Activated T-cell treated with anti-CD3 and anti-CD28 coated beads for 48 hours (primary cell): ENCODE data around the gene KBTBD8.

Experiments used
- DNase-seq: peaks from one replicate; pipeline ENCODE4 v3.0.0-alpha.2; 2020; ENCODE audit warnings: low read depth

KBTBD8 gene

DNA sequence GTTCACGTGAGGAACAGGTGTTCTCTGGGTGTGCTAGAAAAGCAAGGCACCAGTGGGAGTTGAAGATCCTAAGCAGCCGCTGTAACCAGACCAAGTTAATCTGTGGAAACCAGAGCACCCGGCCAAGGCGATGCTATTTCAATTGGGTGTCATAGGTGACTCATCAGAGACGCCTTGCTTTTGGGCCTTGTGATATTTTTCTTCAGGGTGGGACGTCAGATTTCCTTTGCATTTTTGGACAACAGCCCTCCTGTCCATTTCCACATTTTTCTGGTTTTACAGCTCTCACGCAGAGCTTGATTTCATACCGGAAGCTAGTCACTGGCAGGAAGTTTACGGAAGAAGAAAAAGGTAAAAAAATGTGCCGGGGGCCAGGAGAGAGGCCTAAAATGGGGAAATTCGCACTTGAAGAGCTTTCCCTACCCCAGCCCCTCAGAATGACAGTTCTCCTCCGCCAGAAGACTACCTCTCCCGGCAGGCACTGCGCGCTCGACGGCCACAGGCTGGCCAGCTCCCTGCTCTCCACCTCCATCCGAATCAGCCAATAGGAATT is 471 bp upstream of the KBTBD8 start:
- no peak for DNase-seq

DNA sequence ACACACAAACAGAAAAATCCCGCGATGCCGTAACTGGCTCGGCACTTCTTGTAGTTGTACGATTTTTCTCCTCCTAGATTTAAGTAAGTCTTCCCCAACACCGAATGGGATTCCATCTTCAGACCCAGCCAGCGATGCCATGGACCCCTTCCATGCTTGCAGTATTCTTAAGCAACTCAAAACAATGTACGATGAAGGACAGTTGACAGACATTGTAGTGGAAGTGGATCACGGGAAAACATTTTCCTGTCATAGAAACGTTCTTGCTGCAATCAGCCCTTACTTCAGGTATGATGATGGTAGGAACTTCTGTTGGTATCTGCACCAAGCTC is 763 bp downstream of the KBTBD8 start:
- no peak for DNase-seq

DNA sequence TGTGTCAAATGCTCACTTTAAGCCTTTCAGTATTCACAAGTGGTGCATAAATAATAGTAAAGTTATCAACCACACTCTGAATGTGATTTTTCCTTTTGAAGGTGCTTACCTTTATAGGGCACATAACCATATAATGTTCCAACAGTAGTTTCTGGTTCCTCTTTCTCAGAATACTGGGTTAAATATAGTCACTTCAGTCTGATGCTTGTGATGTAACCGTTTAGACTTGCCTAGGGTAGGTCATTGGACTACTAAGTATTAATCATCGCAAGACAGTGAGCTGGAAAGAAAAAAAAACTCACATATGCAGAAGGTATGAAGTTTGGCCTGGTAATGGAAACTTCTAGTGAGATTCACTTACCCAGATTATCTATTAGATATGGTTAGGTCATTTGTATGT is 1.9 kb downstream of the KBTBD8 start:
- no peak for DNase-seq

DNA sequence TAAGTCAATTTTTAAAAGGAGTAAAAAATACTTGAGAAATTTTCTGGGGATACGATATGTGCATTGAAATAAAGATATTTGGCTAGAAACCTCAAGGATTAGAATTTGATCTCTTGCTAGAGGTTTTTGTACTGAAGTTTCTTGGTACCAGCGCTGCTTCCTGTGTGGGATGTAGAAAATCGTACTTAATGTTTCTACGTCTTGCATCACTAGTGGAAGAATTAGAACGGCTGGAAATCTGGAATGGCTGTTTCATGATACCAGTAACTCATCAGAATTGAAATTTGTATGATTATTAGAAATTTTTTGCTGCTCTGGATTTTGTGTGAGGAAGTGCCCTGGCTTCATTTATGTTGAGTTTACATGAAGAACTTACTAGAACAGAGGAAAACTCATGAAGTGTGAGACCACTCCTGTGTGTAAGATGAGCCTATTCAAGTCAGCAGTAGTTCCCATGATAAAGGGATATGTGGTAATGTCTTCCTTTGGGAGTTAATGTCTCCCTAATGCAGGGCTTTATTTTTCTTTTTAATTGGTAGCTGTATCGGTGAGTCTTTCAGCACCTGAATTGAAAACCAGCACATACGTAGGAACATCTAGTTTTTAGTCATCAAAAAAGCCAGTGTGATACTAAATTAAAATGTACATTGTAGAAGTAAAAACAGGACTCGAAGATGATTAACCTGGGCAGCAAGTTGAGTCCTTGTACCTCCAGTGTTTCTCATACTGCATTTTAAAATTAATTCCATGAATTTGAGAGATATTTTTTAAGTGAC is 3.2 kb downstream of the KBTBD8 start:
- no peak for DNase-seq

DNA sequence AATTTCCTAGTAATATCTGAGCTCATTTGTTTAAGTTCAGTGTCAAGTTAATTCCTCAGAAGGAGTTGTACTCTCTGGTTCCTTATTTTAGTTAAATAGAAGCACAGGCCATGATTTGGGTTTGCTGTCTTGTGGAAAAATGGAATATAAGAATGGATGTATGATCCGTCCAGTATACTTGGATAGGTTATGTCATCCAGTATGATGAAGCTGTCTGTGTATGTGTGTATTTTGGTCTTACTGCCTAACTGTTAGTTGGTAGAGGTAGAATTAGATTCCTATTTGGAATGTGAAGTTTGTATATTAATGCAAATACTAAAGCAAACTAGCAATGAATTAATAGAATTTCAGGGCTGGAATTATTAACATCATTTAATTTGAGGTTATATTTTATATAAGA is 7.9 kb downstream of the KBTBD8 start:
- DNase-seq, result no peak

DNA sequence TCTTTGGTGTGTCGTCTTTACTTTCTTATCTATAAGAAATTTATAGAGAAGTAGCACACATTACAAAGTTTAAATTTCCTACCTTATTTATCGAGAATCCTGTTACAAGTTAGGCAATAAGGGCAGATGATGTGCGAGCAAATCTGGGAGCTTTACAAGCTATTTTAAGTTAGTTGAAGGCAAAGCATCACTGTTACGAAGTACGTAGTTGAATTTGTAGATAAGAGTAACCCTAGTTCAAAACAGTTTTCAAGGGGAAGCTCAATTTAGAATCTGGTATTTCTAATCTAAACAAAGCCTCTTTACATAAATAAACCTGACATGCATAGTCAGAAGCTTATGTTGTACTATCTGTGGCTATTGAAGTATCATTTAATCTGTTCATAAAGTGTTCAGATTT is 8.4 kb downstream of the KBTBD8 start:
- no peak for DNase-seq

GRCh38 chr3:67008388-67008787 is 10.3 kb downstream of the KBTBD8 start:
- DNase-seq, result no peak

DNA sequence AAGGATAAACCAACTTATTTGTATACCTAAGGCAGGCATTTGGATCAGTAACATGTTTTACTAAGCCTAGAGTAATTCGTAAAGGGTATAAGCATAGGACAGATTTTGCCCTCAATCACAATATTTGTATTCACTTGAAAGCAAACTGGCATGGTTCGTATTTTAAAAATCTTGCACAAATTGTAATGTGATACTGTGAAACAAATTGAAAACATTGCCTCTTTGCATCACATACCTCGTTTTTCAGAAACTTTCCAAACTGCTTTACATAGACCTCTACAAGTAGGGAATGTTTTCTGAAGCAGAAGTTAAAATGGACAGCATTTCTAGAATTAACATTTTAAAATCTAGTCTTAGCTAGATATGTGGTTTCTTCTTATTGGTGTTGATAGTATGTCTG is 11.6 kb downstream of the KBTBD8 start:
- DNase-seq, result no peak

DNA sequence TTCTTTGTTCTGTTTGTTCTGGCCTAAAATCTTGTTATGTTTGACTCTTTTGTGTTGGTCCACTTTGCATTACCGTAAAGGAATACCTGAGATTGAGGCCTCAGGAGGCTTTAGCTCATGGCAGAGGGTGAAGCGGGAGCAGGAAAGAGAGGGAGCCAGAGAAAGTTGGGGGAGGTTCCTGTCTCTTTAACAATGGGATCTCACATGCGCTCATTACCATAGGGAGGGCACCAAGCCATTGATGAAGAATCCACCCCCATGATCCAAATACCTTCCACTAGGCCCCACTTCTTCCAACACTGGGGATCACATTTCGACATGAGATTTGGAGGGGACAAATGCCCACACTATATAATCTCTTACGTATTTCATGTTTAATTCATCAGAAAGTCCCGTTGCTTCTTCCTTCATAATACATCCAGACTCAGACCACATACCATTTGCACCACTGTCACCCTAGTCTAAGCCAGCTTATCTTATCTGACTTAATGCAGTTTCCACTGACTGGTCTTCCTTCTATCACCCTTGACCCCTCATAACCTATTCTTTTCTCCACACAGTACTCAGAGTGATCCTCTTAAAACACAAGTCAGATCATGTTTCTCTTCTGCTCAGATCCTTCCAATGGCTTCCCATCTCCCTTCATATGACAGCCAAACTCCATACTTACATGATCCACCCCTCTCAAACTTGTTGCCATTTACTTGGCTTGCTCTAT is 13.5 kb downstream of the KBTBD8 start:
- DNase-seq, result no peak

DNA sequence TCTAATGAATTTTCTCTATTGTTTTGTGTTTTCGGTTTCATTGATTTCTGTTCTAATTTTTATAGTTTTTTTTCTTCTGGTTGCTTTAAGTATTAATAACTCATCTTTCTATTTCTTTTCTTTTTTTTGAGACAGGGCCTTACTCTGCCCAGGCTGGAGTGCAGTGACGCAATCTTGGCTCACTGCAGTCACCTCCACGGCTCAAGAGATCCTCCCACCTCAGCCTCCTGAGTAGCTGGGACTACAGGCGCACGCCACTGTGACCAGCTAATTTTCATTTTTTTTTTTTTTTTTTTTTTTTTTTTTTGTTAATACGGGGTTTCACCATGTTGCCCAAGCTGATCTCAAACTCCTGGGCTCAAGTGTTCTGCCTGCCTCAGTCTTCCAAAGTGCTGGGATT is 14.5 kb downstream of the KBTBD8 start:
- DNase-seq, result no peak

- no peak for DNase-seq
Measured at GRCh38 chr3:67015702-67016484, 17.8 kb downstream of the KBTBD8 start.

DNA sequence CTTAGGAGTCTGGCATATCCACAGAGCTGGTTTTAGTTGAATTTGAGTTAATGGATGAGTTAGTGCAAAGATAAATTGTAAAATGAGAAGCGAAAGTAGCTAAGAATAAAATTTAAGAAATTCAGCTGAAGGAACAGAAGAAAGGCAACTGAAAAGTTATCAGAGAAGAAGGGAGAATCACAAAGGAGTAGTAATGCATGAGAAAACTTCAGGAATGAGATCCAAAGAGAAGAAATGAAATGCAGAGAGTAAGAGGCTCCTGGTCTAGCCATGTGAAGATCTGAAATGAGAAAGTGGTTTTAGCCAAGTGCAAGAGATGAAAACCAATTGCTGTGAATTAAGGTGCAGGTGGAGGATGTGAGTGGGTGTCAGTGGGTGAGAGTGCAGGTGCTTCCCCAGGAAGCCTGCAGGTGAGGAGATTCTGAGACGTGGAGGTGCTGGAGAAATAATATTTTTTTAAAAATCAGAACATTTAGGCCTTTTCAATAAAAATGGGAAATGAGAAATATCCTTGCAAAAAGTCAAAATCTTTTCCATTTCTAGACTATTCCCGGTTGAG is 18.5 kb downstream of the KBTBD8 start:
- no peak for DNase-seq

- no peak for DNase-seq
Measured at GRCh38 chr3:67017211-67017610, 19.1 kb downstream of the KBTBD8 start.

DNA sequence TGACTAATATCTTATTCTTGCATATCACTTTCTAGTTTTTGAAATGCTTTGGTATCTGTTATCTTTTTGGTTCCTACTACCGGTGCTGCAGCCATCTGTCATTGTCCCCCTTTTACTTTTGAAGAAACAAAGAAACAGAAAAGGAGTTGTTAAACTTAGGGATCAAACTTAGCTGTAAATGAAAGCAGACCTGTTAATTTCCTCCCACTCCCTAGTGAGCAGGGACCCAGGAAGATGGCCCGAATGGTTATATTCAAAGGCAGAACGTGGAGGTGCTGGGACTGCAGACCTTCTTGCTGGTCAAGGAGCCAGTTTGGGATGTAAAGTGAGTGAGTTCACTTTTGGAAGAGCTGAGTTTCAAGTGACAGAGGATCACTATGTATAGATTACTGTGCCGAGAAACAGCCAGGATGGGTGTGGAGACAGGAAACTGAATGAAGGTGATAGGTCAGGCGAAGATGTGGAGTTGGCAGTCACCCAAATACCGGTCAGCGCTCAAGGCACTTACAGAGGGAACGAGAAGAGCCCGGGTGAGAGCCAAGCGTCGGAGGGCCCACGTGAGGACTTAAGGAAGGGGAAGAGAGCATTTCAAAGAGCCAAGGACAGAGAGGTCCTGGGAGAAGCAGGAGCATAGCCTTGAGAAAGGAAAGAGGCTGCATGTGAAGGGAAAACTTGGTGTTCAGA is 20.1 kb downstream of the KBTBD8 start:
- no peak for DNase-seq

GRCh38 chr3:67018789-67019526 is 20.9 kb downstream of the KBTBD8 start:
- DNase-seq, result no peak

DNA sequence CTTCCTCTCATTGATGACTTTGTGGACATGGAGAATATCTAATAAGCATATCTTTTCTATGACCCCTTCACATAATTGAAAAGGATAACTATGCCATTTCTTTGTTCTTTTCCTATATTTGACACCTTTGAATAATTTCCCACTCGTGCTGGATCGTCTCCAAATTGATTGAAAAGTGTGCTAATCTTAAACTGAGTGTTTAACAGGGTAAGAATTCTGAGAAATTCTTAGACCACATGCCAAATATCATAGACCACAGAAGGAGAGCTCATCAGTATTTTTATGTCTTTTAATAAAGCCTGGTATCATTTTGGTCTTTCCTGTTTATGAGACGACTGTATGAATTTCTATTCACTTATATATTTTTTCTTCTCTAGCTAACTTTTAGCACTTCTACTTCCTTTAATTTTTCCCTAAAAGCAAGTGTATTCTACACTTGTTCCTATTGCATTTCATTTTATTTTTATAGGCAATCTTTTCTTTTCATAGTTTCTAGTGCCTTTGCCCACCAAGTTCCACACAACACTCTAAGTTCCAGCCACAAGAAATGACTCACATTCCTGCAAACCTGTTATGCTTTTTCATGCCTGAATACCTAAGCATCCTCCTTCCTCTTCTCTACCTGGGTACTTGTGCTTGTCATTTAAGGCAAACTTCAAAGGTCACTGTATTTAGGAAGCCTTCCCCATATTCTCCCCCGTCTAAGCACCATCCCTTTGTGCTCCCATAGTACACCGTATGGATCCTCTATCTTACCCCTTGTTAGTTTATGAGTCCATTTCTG is 30.1 kb downstream of the KBTBD8 start:
- no peak for DNase-seq

DNA sequence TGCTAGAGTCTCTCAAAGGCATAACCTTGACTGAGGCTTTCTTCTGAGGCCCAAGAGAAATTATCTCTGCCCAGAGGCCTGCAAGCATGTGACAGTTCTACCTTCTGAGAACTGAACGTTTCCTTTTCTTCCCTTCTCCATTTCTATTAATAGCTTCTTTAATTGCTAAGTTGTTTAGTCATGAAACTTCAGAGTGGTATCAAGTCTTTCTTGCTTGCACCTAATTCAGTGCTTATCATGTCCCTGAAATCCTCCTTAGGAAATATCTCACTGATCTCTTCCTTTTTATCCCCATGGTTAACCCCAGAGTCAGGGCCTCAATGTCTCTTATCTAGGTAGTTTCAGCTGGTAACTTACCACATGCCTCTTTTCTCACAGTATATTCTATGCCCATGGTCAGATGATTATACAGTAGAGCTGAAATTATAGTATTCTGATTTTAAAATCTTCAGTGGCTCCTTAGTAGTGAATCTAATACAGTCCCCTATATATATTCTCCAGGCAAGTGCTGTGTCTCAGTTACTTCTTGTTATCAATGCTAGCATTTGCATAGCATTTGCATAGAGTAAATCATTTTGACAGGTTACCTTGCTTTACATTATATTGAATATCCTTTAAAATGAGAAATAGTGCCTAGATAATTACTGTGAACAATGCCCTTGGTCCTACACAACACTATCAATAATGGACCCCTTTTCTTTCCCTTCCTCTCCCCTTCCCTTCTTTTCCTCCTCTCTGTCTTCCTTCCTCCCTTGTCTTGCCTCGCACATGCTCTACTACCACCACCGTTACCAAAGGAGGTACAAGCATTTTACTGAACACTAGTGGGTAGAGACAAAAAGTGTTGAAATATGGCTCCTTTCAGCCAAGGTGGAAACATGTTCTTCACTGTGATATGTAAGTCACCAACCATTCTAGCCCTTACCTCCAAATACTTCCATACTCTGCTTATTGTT is 33.0 kb downstream of the KBTBD8 start:
- DNase-seq, result no peak

GRCh38 chr3:67031986-67032385 is 33.9 kb downstream of the KBTBD8 start:
- no peak for DNase-seq

DNA sequence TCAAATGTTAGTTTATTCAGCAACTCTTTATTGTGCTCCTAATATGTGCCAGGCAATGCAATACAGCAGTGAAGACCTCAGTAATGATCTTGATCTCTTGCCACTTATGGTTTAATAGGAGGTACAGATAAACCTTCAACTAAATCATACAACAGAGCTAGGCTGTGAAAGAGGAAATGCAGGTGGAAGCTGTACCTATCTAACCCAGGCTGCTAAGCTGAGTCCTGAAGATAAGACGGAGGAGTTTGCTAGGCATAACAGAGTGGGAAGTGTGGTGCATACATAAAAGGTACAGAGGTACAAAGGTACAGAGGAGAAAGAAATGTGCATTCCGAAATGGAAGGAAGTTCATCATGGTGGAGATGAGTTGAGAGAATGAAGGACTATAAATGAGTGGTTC is 35.0 kb downstream of the KBTBD8 start:
- DNase-seq, result no peak
